NCI-H1105 (cell line): ENCODE data around the gene CCDC70.
A peak's percentile ranks its signal among the peaks of the same experiment; 100 is the strongest.
"Not testable (repeated sequence)": the region's sequence is repeated elsewhere in the genome, so short reads cannot be mapped to it uniquely, and the experiment has no call there.

Experiments
- DNase-seq: peaks from one replicate; lab custom pipeline; 2025; lab: John Stamatoyannopoulos, UW

CCDC70 gene

GRCh38 chr13:51909265-51909664, 47.5 kb downstream of the CCDC70 start:
- not testable (repeated sequence) for DNase-seq

- no peak for DNase-seq
These were observed 48.7 kb downstream of the CCDC70 start for GRCh38 chr13:51910508-51910907.

GRCh38 chr13:51912091-51912490, 50.3 kb downstream of the CCDC70 start:
- DNase-seq, result peak; percentile 8

GRCh38 chr13:51912511-51913225, 50.9 kb downstream of the CCDC70 start:
- no peak for DNase-seq

- no peak for DNase-seq
These were observed 51.8 kb downstream of the CCDC70 start for GRCh38 chr13:51913421-51914136.

- no peak for DNase-seq
These were observed 52.3 kb downstream of the CCDC70 start for GRCh38 chr13:51914137-51914493.
